Liver (tissue), 9 donors: ENCODE data around the gene ATCAY. TPM values are rescaled to one million over a fixed set of nuclear protein-coding genes. Genes with fewer than 3 reads are reported as not detected.

ENCODE experiments used
- DNase-seq: peaks from one replicate; pipeline ENCODE4 v3.0.0-alpha.2; 2017; ENCODE audit warnings: low spot score
- H3K27ac ChIP-seq, 2 donors: one replicate each; pipeline ENCODE4 v1.7.0; 2013; ENCODE audit warnings: inconsistent platforms in 2 of 2, low read length in 2 of 2, control low read depth in 1 of 2, low read depth in 1 of 2, mild to moderate bottlenecking in 1 of 2
- H3K27me3 ChIP-seq, 4 donors: one replicate each; pipeline versions ENCODE4 v1.6.1 to v1.7.0; 2013; ENCODE audit warnings: low read length in 3 of 4, inconsistent platforms in 1 of 4, mild to moderate bottlenecking in 1 of 4, moderate library complexity in 1 of 4; ENCODE audit not compliant: control insufficient read depth in 4 of 4, insufficient read depth in 4 of 4
- H3K36me3 ChIP-seq, 4 donors: one replicate each; pipeline versions ENCODE4 v1.6.1 to v1.7.0; 2013; ENCODE audit warnings: low read length in 3 of 4, mild to moderate bottlenecking in 3 of 4, low read depth in 1 of 4, moderate library complexity in 1 of 4; ENCODE audit not compliant: control insufficient read depth in 4 of 4, insufficient read depth in 3 of 4
- H3K4me1 ChIP-seq, 4 donors: one replicate each; pipeline versions ENCODE4 v1.6.1 to v1.7.0; 2013; ENCODE audit warnings: low read length in 3 of 4, mild to moderate bottlenecking in 3 of 4, moderate library complexity in 1 of 4; ENCODE audit not compliant: control insufficient read depth in 4 of 4, insufficient read depth in 4 of 4
- H3K4me3 ChIP-seq, 3 donors: one replicate each; pipeline versions ENCODE4 v1.6.1 to v1.7.0; 2013; ENCODE audit warnings: low read length in 3 of 3, control low read depth in 1 of 3, low read depth in 1 of 3, mild to moderate bottlenecking in 1 of 3
- H3K9ac ChIP-seq, 2 donors: one replicate each; pipeline ENCODE4 v1.7.0; 2013; ENCODE audit warnings: low read length in 2 of 2, mild to moderate bottlenecking in 2 of 2, moderate library complexity in 2 of 2, control low read depth in 1 of 2, low read depth in 1 of 2
- H3K9me3 ChIP-seq, 4 donors: one replicate each; pipeline versions ENCODE4 v1.6.1 to v1.7.0; 2013; ENCODE audit warnings: low read length in 3 of 4; ENCODE audit not compliant: control insufficient read depth in 4 of 4
- ATF3 ChIP-seq: IDR thresholded peaks from 2 replicates; pipeline ENCODE4 v1.6.1; 2016; ENCODE audit warnings: antibody characterized with exemption
- CTCF ChIP-seq: fragments of 150-350 bp; IDR thresholded peaks from 2 replicates; pipeline ENCODE4 v1.5.1; 2017; ENCODE audit warnings: improper control_type of control experiment, low read depth, low read length; ENCODE audit not compliant: missing input control
- EGR1 ChIP-seq, 2 donors: IDR thresholded peaks; 2 replicates each; pipeline ENCODE4 v1.6.1; 2016 to 2018; ENCODE audit warnings: antibody characterized with exemption in 2 of 2, low read depth in 2 of 2
- FOXA1 ChIP-seq: IDR thresholded peaks from 2 replicates; pipeline ENCODE4 v1.6.1; 2016; ENCODE audit warnings: antibody characterized with exemption
- FOXA2 ChIP-seq: IDR thresholded peaks from 2 replicates; pipeline ENCODE4 v1.6.1; 2016; ENCODE audit warnings: antibody characterized with exemption
- HNF4A ChIP-seq, 2 donors: conservative IDR thresholded peaks; 2 replicates each; pipeline ENCODE4 v1.6.1; 2016; ENCODE audit warnings: antibody characterized with exemption in 2 of 2, mild to moderate bottlenecking in 2 of 2
- HNF4G ChIP-seq: IDR thresholded peaks from 2 replicates; pipeline ENCODE4 v1.6.1; 2016; ENCODE audit warnings: antibody characterized with exemption
- JUND ChIP-seq, 2 donors: IDR thresholded peaks; 2 replicates each; pipeline ENCODE4 v1.6.1; 2016; ENCODE audit warnings: antibody characterized with exemption in 2 of 2
- MAX ChIP-seq: IDR thresholded peaks from 2 replicates; pipeline ENCODE4 v1.6.1; 2016; ENCODE audit warnings: antibody characterized with exemption
- NR2F2 ChIP-seq: IDR thresholded peaks from 2 replicates; pipeline ENCODE4 v1.6.1; 2016; ENCODE audit warnings: antibody characterized with exemption
- RAD21 ChIP-seq, 2 donors: IDR thresholded peaks; 2 replicates each; pipeline ENCODE4 v1.6.1; 2016; ENCODE audit warnings: antibody characterized with exemption in 2 of 2, mild to moderate bottlenecking in 2 of 2
- REST ChIP-seq: IDR thresholded peaks from 2 replicates; pipeline ENCODE4 v1.6.1; 2016; ENCODE audit warnings: antibody characterized with exemption, mild to moderate bottlenecking
- RXRA ChIP-seq, 2 donors: IDR thresholded peaks; 2 replicates each; pipeline ENCODE4 v1.6.1; 2017 to 2018; ENCODE audit warnings: antibody characterized with exemption in 2 of 2, mild to moderate bottlenecking in 1 of 2
- SP1 ChIP-seq: IDR thresholded peaks from 2 replicates; pipeline ENCODE4 v1.6.1; 2018; ENCODE audit warnings: antibody characterized with exemption, mild to moderate bottlenecking
- TAF1 ChIP-seq: conservative IDR thresholded peaks from 2 replicates; pipeline ENCODE4 v1.6.1; 2016; ENCODE audit warnings: antibody characterized with exemption, mild to moderate bottlenecking
- ZBTB33 ChIP-seq: IDR thresholded peaks from 2 replicates; pipeline ENCODE4 v1.6.1; 2016; ENCODE audit warnings: antibody characterized with exemption
- WGBS: extraction: QIAGEN DNeasy Blood & Tissue Kit; methylation state at CpG from one replicate; pipeline ENCODE4 v1.1.7; 2013; 5-methylcytosine and 5-hydroxymethylcytosine counted together
- polyA plus RNA-seq, 2 donors: library from polyadenylated mRNA; stranded (reverse) in 1 of 2; unstranded in 1 of 2; fragments of 200-250 nt in 1 of 2; fragments of >200 nt in 1 of 2; fragmentation: Nextera tagmentation in 1 of 2; extraction: Ambion mirVana in 1 of 2; gene quantifications; one replicate each; pipeline versions ENCODE4 v1.2.1 to v1.2.3, GENCODE V29; 2013 to 2015
- total RNA-seq, 2 donors: library from RNA; depleted of rRNA; stranded (reverse); fragments of >200 nt; gene quantifications; one replicate each; pipeline ENCODE4 v1.2.3, GENCODE V29; 2014
- donor health status: healthy.
- donor health status: healthy.
- donor health status: healthy.
- donor health status: healthy.
- donor health status: healthy.

ATCAY gene
- total and polyA plus RNA-seq, 4 donors = not detected

GRCh38 chr19:3904233-3904632, 23.7 kb downstream of the ATCAY start:
- no peak overlapping the region for H3K9ac ChIP-seq
- no peaks in the 10 kb centered on the region for H3K27me3 ChIP-seq
- TF ChIP-seq ATF3 = no peak
- TF ChIP-seq SP1 = no peak
- no peak for TF ChIP-seq FOXA2
- no peak for TF ChIP-seq CTCF
- TF ChIP-seq REST = no peak
- TF ChIP-seq MAX = no peak
- TF ChIP-seq HNF4G = no peak
- no peak for TF ChIP-seq RXRA (IDR thresholded peaks at IDR 0.05)
- TF ChIP-seq JUND (IDR thresholded peaks at IDR 0.05) = no peak
- TF ChIP-seq RAD21 (IDR thresholded peaks at IDR 0.05) = no peak
- no peak for TF ChIP-seq FOXA1
- no peak for TF ChIP-seq HNF4A (conservative IDR thresholded peaks at IDR 0.05)
- TF ChIP-seq ZBTB33 = no peak
- TF ChIP-seq NR2F2 = no peak
- H3K27ac ChIP-seq = no peak overlapping the region
- no peaks in the 10 kb centered on the region for H3K36me3 ChIP-seq
- H3K4me3 ChIP-seq = no peak overlapping the region
- no peak for DNase-seq
- H3K9me3 ChIP-seq = no peaks in the 10 kb centered on the region
- WGBS = 92% methylated on average over 8 of the region's 8 CpGs
- H3K4me1 ChIP-seq = no peaks in the 10 kb centered on the region

- 84% methylated on average over 50 of the region's 50 CpGs for WGBS
- no peak for DNase-seq
- no peak for TF ChIP-seq SP1
- TF ChIP-seq FOXA1 = no peak
- no peak for TF ChIP-seq RXRA (IDR thresholded peaks at IDR 0.05)
- no peak for TF ChIP-seq ZBTB33
- TF ChIP-seq CTCF = no peak
- TF ChIP-seq EGR1 (IDR thresholded peaks at IDR 0.05; ENCODE audit: low read depth in 2 of 2) = no peak
- no peak for TF ChIP-seq MAX
- TF ChIP-seq TAF1 = no peak
- no peak for TF ChIP-seq FOXA2
Observed at GRCh38 chr19:3907626-3908265, 27.3 kb downstream of the ATCAY start.

More at GRCh38 chr19:3907626-3908265, 27.3 kb downstream of the ATCAY start:
- Histone ChIP-seq H3K4me1 (no peaks in the 10 kb centered on the region), H3K4me3 (no peak overlapping the region), H3K27me3 (no peaks in the 10 kb centered on the region), H3K9me3 (peaks cover 0 to 6% (median 2%) of the 10 kb centered on the region in 4 donors), H3K9ac (no peak overlapping the region), H3K36me3 (no peaks in the 10 kb centered on the region), H3K27ac (no peak overlapping the region)
